ENCODE results near the gene ABCG4. TPM values are rescaled to one million over a fixed set of nuclear protein-coding genes. Genes with fewer than 3 reads are reported as not detected.

The ABCG4 gene
- total RNA-seq, 4 donors from 2014 or later: not detected

- no peak for TF ChIP-seq CTCF (IDR thresholded peaks at IDR 0.05; ENCODE audit: low read depth)
Observed at GRCh38 chr11:119111361-119111925, 37.4 kb upstream of the ABCG4 start.

- TF ChIP-seq CTCF (IDR thresholded peaks at IDR 0.05; ENCODE audit: low read depth): no peak
Observed at GRCh38 chr11:119112314-119113020, 36.4 kb upstream of the ABCG4 start.

- no peak for TF ChIP-seq CTCF (IDR thresholded peaks at IDR 0.05; ENCODE audit: low read depth)
Observed at GRCh38 chr11:119113716-119114115, 35.1 kb upstream of the ABCG4 start.

- no peak for TF ChIP-seq CTCF (IDR thresholded peaks at IDR 0.05; ENCODE audit: low read depth)
Observed at GRCh38 chr11:119114351-119114750, 34.5 kb upstream of the ABCG4 start.

GRCh38 chr11:119115484-119116234, 33.2 kb upstream of the ABCG4 start:
- no peak for TF ChIP-seq CTCF (IDR thresholded peaks at IDR 0.05; ENCODE audit: low read depth)

- TF ChIP-seq CTCF (IDR thresholded peaks at IDR 0.05; ENCODE audit: low read depth): no peak
Observed at GRCh38 chr11:119116235-119116594, 32.6 kb upstream of the ABCG4 start.

GRCh38 chr11:119116601-119117000, 32.3 kb upstream of the ABCG4 start:
- TF ChIP-seq CTCF (IDR thresholded peaks at IDR 0.05; ENCODE audit: low read depth): no peak
